ENCODE results near the gene AGBL5. TPM values are rescaled to one million over a fixed set of nuclear protein-coding genes. Genes with fewer than 3 reads are reported as not detected.

The AGBL5 gene
- total and polyA plus RNA-seq, 8 donors, result 12.0 to 54.5 (median 50.2) TPM

DNA sequence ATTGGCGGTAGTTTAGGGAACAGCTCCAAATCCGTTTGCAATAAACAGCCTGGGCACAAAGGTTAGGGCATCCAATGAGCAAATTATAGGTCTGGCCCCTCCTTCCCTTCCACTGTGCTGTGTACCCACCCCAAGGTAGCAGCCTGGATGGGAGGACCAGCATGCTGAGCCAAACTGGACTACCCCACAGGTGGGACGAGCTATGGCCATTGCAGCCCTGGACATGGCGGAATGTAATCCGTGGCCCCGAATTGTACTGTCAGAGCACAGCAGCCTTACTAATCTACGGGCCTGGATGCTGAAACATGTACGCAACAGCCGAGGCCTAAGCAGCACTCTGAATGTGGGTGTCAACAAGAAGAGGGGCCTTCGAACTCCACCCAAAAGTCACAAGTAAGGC, 6.7 kb downstream of the AGBL5 start:
- no peaks in the 10 kb centered on the region for H3K9me3 ChIP-seq
- peaks cover 0 to 54% of the 10 kb centered on the region in 2 donors for H3K36me3 ChIP-seq
- TF ChIP-seq, protein P1, sequence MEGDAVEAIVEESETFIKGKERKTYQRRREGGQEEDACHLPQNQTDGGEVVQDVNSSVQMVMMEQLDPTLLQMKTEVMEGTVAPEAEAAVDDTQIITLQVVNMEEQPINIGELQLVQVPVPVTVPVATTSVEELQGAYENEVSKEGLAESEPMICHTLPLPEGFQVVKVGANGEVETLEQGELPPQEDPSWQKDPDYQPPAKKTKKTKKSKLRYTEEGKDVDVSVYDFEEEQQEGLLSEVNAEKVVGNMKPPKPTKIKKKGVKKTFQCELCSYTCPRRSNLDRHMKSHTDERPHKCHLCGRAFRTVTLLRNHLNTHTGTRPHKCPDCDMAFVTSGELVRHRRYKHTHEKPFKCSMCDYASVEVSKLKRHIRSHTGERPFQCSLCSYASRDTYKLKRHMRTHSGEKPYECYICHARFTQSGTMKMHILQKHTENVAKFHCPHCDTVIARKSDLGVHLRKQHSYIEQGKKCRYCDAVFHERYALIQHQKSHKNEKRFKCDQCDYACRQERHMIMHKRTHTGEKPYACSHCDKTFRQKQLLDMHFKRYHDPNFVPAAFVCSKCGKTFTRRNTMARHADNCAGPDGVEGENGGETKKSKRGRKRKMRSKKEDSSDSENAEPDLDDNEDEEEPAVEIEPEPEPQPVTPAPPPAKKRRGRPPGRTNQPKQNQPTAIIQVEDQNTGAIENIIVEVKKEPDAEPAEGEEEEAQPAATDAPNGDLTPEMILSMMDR (IDR thresholded peaks at IDR 0.05), result no peak
- no peak overlapping the region for H3K4me3 ChIP-seq
- peaks cover 0 to 6% of the 10 kb centered on the region in 2 donors for H3K4me1 ChIP-seq
- H3K27me3 ChIP-seq, result no peaks in the 10 kb centered on the region
- ATAC-seq (no peak), DNase-seq (no peak)
- no peak overlapping the region for H3K27ac ChIP-seq
- intact Hi-C loops (cut with DNase I), result no loop called here

DNA sequence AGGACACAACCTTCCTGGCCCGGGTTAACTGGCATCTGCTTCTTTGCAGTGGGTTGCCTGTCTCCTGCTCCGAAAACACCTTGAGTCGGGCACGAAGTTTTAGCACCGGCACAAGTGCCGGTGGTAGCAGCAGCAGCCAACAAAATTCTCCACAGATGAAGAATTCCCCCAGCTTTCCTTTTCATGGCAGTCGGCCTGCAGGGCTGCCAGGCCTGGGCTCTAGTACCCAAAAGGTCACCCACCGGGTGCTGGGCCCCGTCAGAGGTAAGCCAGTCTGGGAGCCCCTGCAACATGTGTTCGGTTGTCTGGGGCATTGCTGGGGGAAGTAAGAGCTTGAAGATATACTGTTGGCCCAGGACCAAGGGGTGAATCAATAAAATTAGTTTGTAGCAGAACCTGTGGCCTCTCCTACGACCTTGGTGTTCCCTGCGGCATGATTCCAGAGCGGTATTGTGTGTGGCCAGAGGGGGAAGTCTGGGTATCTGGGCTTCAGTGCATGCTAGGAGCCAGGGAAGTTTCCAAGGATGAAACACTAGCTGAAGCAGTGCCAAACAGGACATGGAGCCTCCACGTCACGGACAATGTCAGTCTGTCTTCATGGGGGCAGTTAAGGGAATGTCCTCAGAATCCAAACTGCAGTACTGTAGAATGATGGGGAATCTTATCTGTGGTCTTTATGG, 7.8 kb downstream of the AGBL5 start:
- TF ChIP-seq, protein P1 (IDR thresholded peaks at IDR 0.05), result no peak
- DNase-seq (no peak), ATAC-seq (no peak)
- intact Hi-C loops (cut with DNase I), result no loop called here
- Histone ChIP-seq H3K27me3 (no peaks in the 10 kb centered on the region), H3K4me1 (peaks cover 0 to 6% of the 10 kb centered on the region in 2 donors), H3K27ac (no peak overlapping the region), H3K36me3 (peaks cover 0 to 54% of the 10 kb centered on the region in 2 donors), H3K4me3 (no peak overlapping the region), H3K9me3 (no peaks in the 10 kb centered on the region)

DNA sequence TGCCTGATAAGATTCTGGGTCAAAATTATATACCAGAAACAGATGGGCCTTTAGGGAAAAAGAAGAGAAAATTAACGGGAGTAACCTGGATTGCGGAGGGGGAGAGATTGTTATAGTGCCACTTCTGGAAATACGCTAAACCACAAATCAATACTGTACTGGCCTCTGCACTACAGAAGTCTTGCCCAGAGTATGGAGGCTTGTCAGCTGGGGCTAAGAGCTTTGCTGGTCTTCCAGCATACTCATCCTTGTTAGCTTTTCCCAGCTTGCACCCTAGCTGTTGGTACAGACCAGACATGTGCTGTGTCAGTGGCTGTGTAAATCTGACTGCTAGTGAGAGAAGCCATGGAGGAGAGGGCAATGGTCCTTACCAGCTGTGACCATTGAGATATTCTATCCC, 8.9 kb downstream of the AGBL5 start:
- Histone ChIP-seq H3K36me3 (peaks cover 0 to 50% of the 10 kb centered on the region in 2 donors), H3K27me3 (no peaks in the 10 kb centered on the region), H3K4me3 (no peak overlapping the region), H3K27ac (no peak overlapping the region), H3K9me3 (no peaks in the 10 kb centered on the region), H3K4me1 (peaks cover 0 to 6% of the 10 kb centered on the region in 2 donors)
- TF ChIP-seq, protein P1 (IDR thresholded peaks at IDR 0.05), result no peak
- ATAC-seq, result no peak
- intact Hi-C loops (cut with DNase I), result no loop called here
- DNase-seq, result no peak

DNA sequence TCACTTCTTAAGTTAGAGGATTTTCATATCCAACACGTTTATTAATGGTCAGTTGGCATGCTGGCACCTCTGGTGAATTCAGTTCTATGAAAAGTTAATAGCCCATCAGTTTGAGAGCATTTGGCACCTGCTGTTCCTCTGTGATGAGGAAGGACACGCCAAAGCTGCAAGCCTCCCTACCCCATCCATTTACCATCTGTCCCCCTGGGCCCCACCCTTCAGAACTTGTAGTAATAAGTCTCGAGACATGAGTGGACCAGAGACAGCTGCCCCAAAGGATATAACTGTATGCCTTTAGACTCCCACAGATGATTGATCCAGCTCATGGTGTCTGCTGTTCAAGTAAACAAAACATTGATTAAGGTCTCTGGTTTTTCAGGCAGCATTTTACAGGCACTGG, 13.7 kb downstream of the AGBL5 start:
- H3K4me1 ChIP-seq, result peaks cover 9 to 27% of the 10 kb centered on the region in 2 donors
- H3K36me3 ChIP-seq, result peaks cover 0 to 49% of the 10 kb centered on the region in 2 donors
- H3K27me3 ChIP-seq, result no peaks in the 10 kb centered on the region
- ATAC-seq (no peak), DNase-seq (no peak)
- no peak overlapping the region for H3K4me3 ChIP-seq
- intact Hi-C loops (cut with DNase I), result no loop called here
- no peak overlapping the region for H3K27ac ChIP-seq
- TF ChIP-seq, protein P1 (IDR thresholded peaks at IDR 0.05), result no peak
- no peaks in the 10 kb centered on the region for H3K9me3 ChIP-seq

DNA sequence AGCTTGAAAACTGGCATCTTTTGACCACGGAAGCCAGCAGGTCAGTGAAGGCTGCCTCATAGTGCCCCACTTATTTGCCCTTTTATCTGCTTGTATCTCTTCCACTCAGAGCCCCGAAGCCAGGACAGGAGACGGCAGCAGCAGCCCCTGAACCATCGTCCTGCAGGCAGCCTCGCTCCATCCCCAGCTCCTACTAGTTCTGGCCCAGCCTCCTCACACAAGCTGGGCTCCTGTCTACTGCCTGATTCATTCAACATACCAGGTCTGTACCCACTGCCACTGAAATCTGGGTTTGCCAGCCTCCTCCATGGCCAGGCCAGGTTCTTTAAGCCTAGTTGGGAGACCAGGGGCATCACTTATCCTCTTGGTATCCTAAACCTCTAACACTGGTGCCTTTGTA, 15.9 kb downstream of the AGBL5 start:
- DNase-seq (no peak), ATAC-seq (no peak)
- no peaks in the 10 kb centered on the region for H3K9me3 ChIP-seq
- H3K27me3 ChIP-seq, result no peaks in the 10 kb centered on the region
- H3K27ac ChIP-seq, result no peak overlapping the region
- TF ChIP-seq, protein P1 (IDR thresholded peaks at IDR 0.05), result no peak
- peaks cover 19 to 40% of the 10 kb centered on the region in 2 donors for H3K4me1 ChIP-seq
- intact Hi-C loops (cut with DNase I), result no loop called here
- H3K36me3 ChIP-seq, result peaks cover 0 to 44% of the 10 kb centered on the region in 2 donors
- no peak overlapping the region for H3K4me3 ChIP-seq
